Endothelial cell of umbilical vein (primary cell): ENCODE data around the gene TPT1. TPM values are rescaled to one million over a fixed set of nuclear protein-coding genes. Genes with fewer than 3 reads are reported as not detected.
"Not testable (repeated sequence)": the region's sequence is repeated elsewhere in the genome, so short reads cannot be mapped to it uniquely, and the experiment has no call there.

ENCODE experiments used
- BruUV-seq: library from RNA; stranded (reverse); fragments of 400-500 nt; replicated peaks from 2 replicates; lab custom pipeline; 2021; lab: Mats Ljungman, UMichigan
- CTCF ChIA-PET: fragments of 300-600, 350-600 bp; sonication (Branson Sonifier 250); formaldehyde crosslinking; loops from one replicate; lab custom pipeline; 2021; ENCODE audit warnings: antibody characterized with exemption, inconsistent platforms; lab: Charles Lee
- POLR2A ChIA-PET: fragments of 300-600, 350-600 bp; sonication (Branson Sonifier 250); formaldehyde crosslinking; loops from one replicate; lab custom pipeline; 2021; ENCODE audit warnings: antibody characterized with exemption, inconsistent platforms; lab: Charles Lee
- DNase-seq: peaks from one replicate; pipeline ENCODE4 v3.0.0-alpha.2; 2011; ENCODE audit warnings: low read depth, low spot score
- FAIRE-seq: peaks from 2 replicates; lab custom pipeline; 2011; peaks lifted over from hg19 to GRCh38; lab: Jason Lieb, UNC
- H2AFZ ChIP-seq: 2 replicates; pipeline ENCODE4 v1.6.0; 2012; ENCODE audit warnings: low read depth, low read length, control low read depth, inconsistent platforms
- H3K27ac ChIP-seq: 2 replicates; pipeline ENCODE4 v1.5.1; 2011; ENCODE audit warnings: low read depth, mild to moderate bottlenecking, control low read depth, low read length, moderate library complexity; ENCODE audit not compliant: insufficient read depth
- H3K27me3 ChIP-seq, 2 experiments: 2 replicates each; pipeline versions ENCODE4 v1.6.0 to v1.6.1; 2011; ENCODE audit warnings: low read length in 2 of 2, mixed read lengths in 1 of 2; ENCODE audit not compliant: control insufficient read depth in 2 of 2, insufficient read depth in 2 of 2
- H3K36me3 ChIP-seq, 2 experiments: 2 replicates in 1 of 2; 3 replicates in 1 of 2; pipeline ENCODE4 v1.5.1; 2011; ENCODE audit warnings: low read length in 2 of 2, mild to moderate bottlenecking in 1 of 2, moderate library complexity in 1 of 2; ENCODE audit not compliant: control insufficient read depth in 2 of 2, insufficient read depth in 2 of 2; ENCODE audit errors: extremely low read depth in 1 of 2
- H3K4me1 ChIP-seq: 3 replicates; pipeline ENCODE4 v1.5.1; 2011; ENCODE audit warnings: mild to moderate bottlenecking, low read length; ENCODE audit not compliant: control insufficient read depth, insufficient read depth; ENCODE audit errors: extremely low read depth
- H3K4me2 ChIP-seq: 2 replicates; pipeline ENCODE4 v1.6.1; 2011; ENCODE audit warnings: low read length, control low read depth, mixed read lengths; ENCODE audit not compliant: insufficient read depth
- H3K4me3 ChIP-seq, 3 experiments: fragments of 200-600 bp in 1 of 3; sonication (generic), shearing (Covaris generic) in 1 of 3; replicated peaks in 1 of 3; 2 replicates each; pipeline ENCODE4 v1.5.1; 2011 to 2016; ENCODE audit warnings: control low read depth in 3 of 3, low read length in 3 of 3, mild to moderate bottlenecking in 2 of 3, inconsistent platforms in 1 of 3, low read depth in 1 of 3, moderate library complexity in 1 of 3; ENCODE audit not compliant: insufficient read depth in 1 of 3
- H3K79me2 ChIP-seq: 2 replicates; pipeline ENCODE4 v1.6.0; 2012; ENCODE audit warnings: low read length, inconsistent platforms; ENCODE audit not compliant: control insufficient read depth, insufficient read depth
- H3K9ac ChIP-seq: replicated peaks from 2 replicates; pipeline ENCODE3; 2011; ENCODE audit warnings: low read length, control low read depth; ENCODE audit not compliant: insufficient read depth; ENCODE audit errors: extremely low read depth
- H3K9me1 ChIP-seq: replicated peaks from 3 replicates; pipeline ENCODE4 v1.6.0; 2011; ENCODE audit warnings: mild to moderate bottlenecking, low read length; ENCODE audit not compliant: control insufficient read depth, insufficient read depth; ENCODE audit errors: extremely low read depth
- H3K9me3 ChIP-seq: replicated peaks from 2 replicates; pipeline ENCODE4 v1.5.1; 2012; ENCODE audit warnings: low read length, inconsistent platforms; ENCODE audit not compliant: control insufficient read depth, insufficient read depth
- H4K20me1 ChIP-seq: replicated peaks from 2 replicates; pipeline ENCODE3; 2011; ENCODE audit warnings: mild to moderate bottlenecking, low read length; ENCODE audit not compliant: control insufficient read depth, insufficient read depth; ENCODE audit errors: extremely low read depth
- dilution Hi-C: fragments of 300-500 bp; cut with MboI; formaldehyde crosslinking; loops from one replicate; pipeline ENCODE4 v1.15.0; 2019; ENCODE audit warnings: low sequenced_read_pairs; ENCODE audit not compliant: extremely low pct_ligation_motif_present
- intact Hi-C: fragments of 100-400 bp; cut with micrococcal nuclease; formaldehyde crosslinking; loops from one replicate; pipeline ENCODE4 v1.10.0; 2022
- polyA plus RNA-seq, 4 experiments: library from polyadenylated mRNA; depleted of rRNA in 3 of 4; stranded (reverse) in 3 of 4; unstranded in 1 of 4; fragments of >200 nt; gene quantifications; 2 replicates each; pipeline versions ENCODE4 v1.2.1 to v1.2.3, GENCODE V29; 2011 to 2012; ENCODE audit warnings: missing spikeins in 1 of 4
- total RNA-seq: library from RNA; stranded (reverse); gene quantifications from 2 replicates; pipeline ENCODE4 v1.2.3, GENCODE V29; 2021

Gene TPT1
- total and polyA plus RNA-seq, 2 donors (not counting 3 experiments of a cell fraction or from before 2014, with no cell fraction given): 2,993 to 4,330 TPM

- H3K27me3 ChIP-seq, H3K27ac ChIP-seq, intact Hi-C loops, H3K36me3 ChIP-seq, H3K9me1 ChIP-seq, H3K4me2 ChIP-seq, H3K4me3 ChIP-seq, H4K20me1 ChIP-seq, H3K4me1 ChIP-seq, dilution Hi-C loops, H3K79me2 ChIP-seq, H3K9me3 ChIP-seq, H2AFZ ChIP-seq, DNase-seq, BruUV-seq, FAIRE-seq, H3K9ac ChIP-seq, CTCF ChIA-PET, POLR2A ChIA-PET: not testable (repeated sequence)
Measured at GRCh38 chr13:45378786-45379185, 37.8 kb upstream of the TPT1 start.

GRCh38 chr13:45377314-45377713, 36.3 kb upstream of the TPT1 start:
- dilution Hi-C loops, FAIRE-seq, H3K36me3 ChIP-seq, CTCF ChIA-PET, BruUV-seq, H3K4me1 ChIP-seq, POLR2A ChIA-PET, H4K20me1 ChIP-seq, H3K9ac ChIP-seq, H3K9me1 ChIP-seq, DNase-seq, H3K9me3 ChIP-seq, H3K27ac ChIP-seq, H3K4me2 ChIP-seq, H3K27me3 ChIP-seq, H3K4me3 ChIP-seq, intact Hi-C loops, H3K79me2 ChIP-seq, H2AFZ ChIP-seq: not testable (repeated sequence)

- H3K27me3 ChIP-seq, FAIRE-seq, H2AFZ ChIP-seq, BruUV-seq, H3K9me1 ChIP-seq, H3K27ac ChIP-seq, CTCF ChIA-PET, H3K4me3 ChIP-seq, POLR2A ChIA-PET, H3K36me3 ChIP-seq, H3K9ac ChIP-seq, H3K4me2 ChIP-seq, H3K4me1 ChIP-seq, H4K20me1 ChIP-seq, intact Hi-C loops, H3K79me2 ChIP-seq, dilution Hi-C loops, H3K9me3 ChIP-seq, DNase-seq: not testable (repeated sequence)
Measured at GRCh38 chr13:45376651-45377050, 35.7 kb upstream of the TPT1 start.
